ENCODE data around the gene PCDH1.

- TF ChIP-seq CTCF (IDR thresholded peaks at IDR 0.05) (no peak), POLR2A (IDR thresholded peaks at IDR 0.05) (no peak)
These were observed 32.1 kb upstream of the PCDH1 start for GRCh38 chr5:141910271-141910673.

All from right lobe of liver (tissue), 4 donors.